BLaER1 (cell line): ENCODE measurements around the gene SUSD2.

Source experiments
- H3K27ac ChIP-seq: shearing (Covaris generic); formaldehyde crosslinking; 2 replicates; pipeline ENCODE4 v1.8.1; 2022
- H3K27me3 ChIP-seq: shearing (Covaris generic); formaldehyde crosslinking; 2 replicates; pipeline ENCODE4 v1.8.1; 2022
- H3K36me3 ChIP-seq: shearing (Covaris generic); formaldehyde crosslinking; 2 replicates; pipeline ENCODE4 v1.8.1; 2022
- H3K4me1 ChIP-seq: shearing (Covaris generic); formaldehyde crosslinking; 2 replicates; pipeline ENCODE4 v1.8.1; 2022
- H3K4me2 ChIP-seq: shearing (Covaris generic); formaldehyde crosslinking; 2 replicates; pipeline ENCODE4 v1.8.1; 2022
- H3K4me3 ChIP-seq: shearing (Covaris generic); formaldehyde crosslinking; 2 replicates; pipeline ENCODE4 v1.8.1; 2022
- H3K9ac ChIP-seq: shearing (Covaris generic); formaldehyde crosslinking; 2 replicates; pipeline ENCODE4 v1.8.1; 2022
- H3K9me3 ChIP-seq: shearing (Covaris generic); formaldehyde crosslinking; 2 replicates; pipeline ENCODE4 v1.8.1; 2022
- H4K20me1 ChIP-seq: shearing (Covaris generic); formaldehyde crosslinking; 2 replicates; pipeline ENCODE4 v1.8.1; 2022
- Cebpa-rat ChIP-seq: shearing (Covaris generic); IDR thresholded peaks from 2 replicates; pipeline ENCODE4 v1.8.1; 2022

Gene SUSD2

GRCh38 chr22:24148266-24149197, 32.8 kb upstream of the SUSD2 start:
- Histone ChIP-seq H3K4me3 (no peak overlapping the region), H3K9ac (0 out of 2 replicates have a peak overlapping the region, but pooled peaks have one; percentile 48), H4K20me1 (peaks cover 13% of the 10 kb centered on the region), H3K9me3 (no peaks in the 10 kb centered on the region), H3K27ac (peak overlapping the region; percentile 40; the same call in 1 of the 2 replicates), H3K27me3 (no peaks in the 10 kb centered on the region), H3K4me1 (peaks cover 63% of the 10 kb centered on the region), H3K4me2 (peak overlapping the region; percentile 60), H3K36me3 (peaks cover 52% of the 10 kb centered on the region)
- TF ChIP-seq Cebpa-rat: no peak

- no peak for TF ChIP-seq Cebpa-rat
- Histone ChIP-seq H3K9ac (no peak overlapping the region), H3K4me2 (no peak overlapping the region), H4K20me1 (peaks cover 20% of the 10 kb centered on the region), H3K4me1 (peaks cover 63% of the 10 kb centered on the region), H3K9me3 (no peaks in the 10 kb centered on the region), H3K27me3 (no peaks in the 10 kb centered on the region), H3K4me3 (no peak overlapping the region), H3K36me3 (peaks cover 45% of the 10 kb centered on the region), H3K27ac (no peak overlapping the region)
Observed at GRCh38 chr22:24149198-24149590, 32.1 kb upstream of the SUSD2 start.

GRCh38 chr22:24153353-24153752, 27.9 kb upstream of the SUSD2 start:
- Histone ChIP-seq H3K9me3 (no peaks in the 10 kb centered on the region), H3K4me2 (peak overlapping the region; percentile 99), H3K9ac (peak overlapping the region; percentile 15; the same call in 1 of the 2 replicates), H3K4me1 (peaks cover 58% of the 10 kb centered on the region), H4K20me1 (peaks cover 55% of the 10 kb centered on the region), H3K27me3 (no peaks in the 10 kb centered on the region), H3K36me3 (peaks cover 41% of the 10 kb centered on the region), H3K4me3 (no peak overlapping the region), H3K27ac (peak overlapping the region; percentile 49)
- TF ChIP-seq Cebpa-rat: no peak

GRCh38 chr22:24153959-24154358, 27.3 kb upstream of the SUSD2 start:
- H3K27ac ChIP-seq: peak overlapping the region; percentile 49
- peaks cover 35% of the 10 kb centered on the region for H3K36me3 ChIP-seq
- peak overlapping the region; percentile 99 for H3K4me2 ChIP-seq
- peak overlapping the region; percentile 15; the same call in 1 of the 2 replicates for H3K9ac ChIP-seq
- no peak overlapping the region for H3K4me3 ChIP-seq
- H4K20me1 ChIP-seq: peaks cover 61% of the 10 kb centered on the region
- no peaks in the 10 kb centered on the region for H3K27me3 ChIP-seq
- peaks cover 64% of the 10 kb centered on the region for H3K4me1 ChIP-seq
- H3K9me3 ChIP-seq: no peaks in the 10 kb centered on the region
- TF ChIP-seq Cebpa-rat: no peak

GRCh38 chr22:24154826-24155225, 26.5 kb upstream of the SUSD2 start:
- Histone ChIP-seq H3K9ac (peak overlapping the region; percentile 74; the same call in 1 of the 2 replicates), H3K27ac (0 out of 2 replicates have a peak overlapping the region, but pooled peaks have one; percentile 74), H3K4me1 (peaks cover 72% of the 10 kb centered on the region), H4K20me1 (peaks cover 70% of the 10 kb centered on the region), H3K27me3 (no peaks in the 10 kb centered on the region), H3K4me2 (peak overlapping the region; percentile 99), H3K4me3 (no peak overlapping the region), H3K36me3 (peaks cover 31% of the 10 kb centered on the region), H3K9me3 (no peaks in the 10 kb centered on the region)
- no peak for TF ChIP-seq Cebpa-rat

GRCh38 chr22:24155627-24156140, 25.6 kb upstream of the SUSD2 start:
- H3K9ac ChIP-seq: peak overlapping the region; percentile 74
- no peak for TF ChIP-seq Cebpa-rat
- H3K4me2 ChIP-seq: peak overlapping the region; percentile 99
- H3K27ac ChIP-seq: peak overlapping the region; percentile 74
- H3K27me3 ChIP-seq: no peaks in the 10 kb centered on the region
- H3K4me1 ChIP-seq: peaks cover 81% of the 10 kb centered on the region
- H3K36me3 ChIP-seq: peaks cover 31% of the 10 kb centered on the region
- no peaks in the 10 kb centered on the region for H3K9me3 ChIP-seq
- H4K20me1 ChIP-seq: peaks cover 78% of the 10 kb centered on the region
- H3K4me3 ChIP-seq: peak overlapping the region; percentile 74

- Histone ChIP-seq H3K9ac (peak overlapping the region; percentile 74), H3K9me3 (no peaks in the 10 kb centered on the region), H3K4me1 (peaks cover 82% of the 10 kb centered on the region), H3K4me2 (peak overlapping the region; percentile 99), H3K27me3 (no peaks in the 10 kb centered on the region), H4K20me1 (peaks cover 84% of the 10 kb centered on the region), H3K27ac (peak overlapping the region; percentile 74), H3K36me3 (peaks cover 27% of the 10 kb centered on the region), H3K4me3 (peak overlapping the region; percentile 74)
- no peak for TF ChIP-seq Cebpa-rat
Observed at GRCh38 chr22:24156141-24156912, 25.0 kb upstream of the SUSD2 start.

GRCh38 chr22:24156913-24157821, 24.1 kb upstream of the SUSD2 start:
- Histone ChIP-seq H3K27me3 (no peaks in the 10 kb centered on the region), H3K36me3 (peaks cover 27% of the 10 kb centered on the region), H3K4me2 (peak overlapping the region; percentile 99), H3K9ac (peak overlapping the region; percentile 74), H3K27ac (peak overlapping the region; percentile 74), H3K4me3 (peak overlapping the region; percentile 74), H4K20me1 (peaks cover 89% of the 10 kb centered on the region), H3K9me3 (no peaks in the 10 kb centered on the region), H3K4me1 (peaks cover 80% of the 10 kb centered on the region)
- TF ChIP-seq Cebpa-rat: no peak

- TF ChIP-seq Cebpa-rat: no peak
- Histone ChIP-seq H3K4me3 (peak overlapping the region; percentile 74), H4K20me1 (peaks cover 88% of the 10 kb centered on the region), H3K4me2 (peak overlapping the region; percentile 99), H3K27me3 (no peaks in the 10 kb centered on the region), H3K4me1 (peaks cover 74% of the 10 kb centered on the region), H3K27ac (peak overlapping the region; percentile 64), H3K9ac (peak overlapping the region; percentile 74; the same call in 1 of the 2 replicates), H3K9me3 (no peaks in the 10 kb centered on the region), H3K36me3 (peaks cover 30% of the 10 kb centered on the region; the same call in 1 of the 2 replicates)
Observed at GRCh38 chr22:24157822-24158135, 23.5 kb upstream of the SUSD2 start.
